Measurements from ENCODE around the gene ZDHHC1.
A peak's percentile ranks its signal among the peaks of the same experiment; 100 is the strongest.

Gene ZDHHC1

DNA sequence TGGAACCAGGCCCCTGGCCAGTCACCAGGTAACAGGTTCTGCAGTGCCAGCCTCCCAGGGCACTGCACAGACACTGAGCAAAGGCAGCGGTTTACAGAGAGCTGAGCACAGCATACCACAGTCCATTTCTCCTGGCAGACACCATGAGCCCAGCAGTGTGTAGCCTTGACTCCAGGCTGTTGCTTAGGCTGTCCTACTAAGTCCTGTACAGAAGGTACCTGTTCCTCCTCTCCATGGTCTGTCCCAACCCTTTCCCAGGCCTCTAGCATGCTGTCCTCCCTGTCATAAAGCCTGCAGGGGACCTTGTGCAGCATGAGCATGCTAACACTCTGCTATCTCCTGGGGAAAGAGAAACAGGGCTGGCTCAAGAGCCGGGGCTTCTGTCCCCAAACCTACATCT, 44.7 kb upstream of the ZDHHC1 start:
- no peak overlapping the region for H3K4me3 ChIP-seq (ENCODE audit: low read depth, low read length)
- TF ChIP-seq CTCF (IDR thresholded peaks at IDR 0.05; ENCODE audit: borderline replicate concordance, insufficient read depth, low read depth, low read length): no peak

DNA sequence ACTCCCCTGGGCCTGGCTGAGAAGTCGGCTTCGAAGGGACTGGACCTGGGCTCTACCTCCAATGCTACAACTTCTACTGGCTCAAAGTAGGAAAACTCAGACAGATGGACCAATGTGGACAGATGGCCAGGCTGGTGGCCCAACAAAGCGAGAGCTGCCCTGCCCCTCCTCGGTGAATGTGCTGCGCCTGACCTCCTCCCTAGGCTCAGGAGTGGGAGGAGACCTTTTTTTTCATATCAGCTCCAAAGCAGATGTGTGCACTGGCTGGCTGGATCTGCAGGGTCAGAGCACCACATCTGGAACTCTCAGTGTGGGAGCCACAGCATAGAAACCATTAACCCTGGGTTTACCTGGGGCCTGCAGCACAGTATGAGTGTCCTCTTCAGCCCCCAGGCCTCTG, 43.9 kb upstream of the ZDHHC1 start:
- H3K4me3 ChIP-seq (ENCODE audit: low read depth, low read length): no peak overlapping the region
- no peak for TF ChIP-seq CTCF (IDR thresholded peaks at IDR 0.05; ENCODE audit: borderline replicate concordance, insufficient read depth, low read depth, low read length)

- no peak overlapping the region for H3K4me3 ChIP-seq (ENCODE audit: low read depth, low read length)
- no peak for TF ChIP-seq CTCF (IDR thresholded peaks at IDR 0.05; ENCODE audit: borderline replicate concordance, insufficient read depth, low read depth, low read length)
These were observed 43.5 kb upstream of the ZDHHC1 start for GRCh38 chr16:67459861-67460150.

DNA sequence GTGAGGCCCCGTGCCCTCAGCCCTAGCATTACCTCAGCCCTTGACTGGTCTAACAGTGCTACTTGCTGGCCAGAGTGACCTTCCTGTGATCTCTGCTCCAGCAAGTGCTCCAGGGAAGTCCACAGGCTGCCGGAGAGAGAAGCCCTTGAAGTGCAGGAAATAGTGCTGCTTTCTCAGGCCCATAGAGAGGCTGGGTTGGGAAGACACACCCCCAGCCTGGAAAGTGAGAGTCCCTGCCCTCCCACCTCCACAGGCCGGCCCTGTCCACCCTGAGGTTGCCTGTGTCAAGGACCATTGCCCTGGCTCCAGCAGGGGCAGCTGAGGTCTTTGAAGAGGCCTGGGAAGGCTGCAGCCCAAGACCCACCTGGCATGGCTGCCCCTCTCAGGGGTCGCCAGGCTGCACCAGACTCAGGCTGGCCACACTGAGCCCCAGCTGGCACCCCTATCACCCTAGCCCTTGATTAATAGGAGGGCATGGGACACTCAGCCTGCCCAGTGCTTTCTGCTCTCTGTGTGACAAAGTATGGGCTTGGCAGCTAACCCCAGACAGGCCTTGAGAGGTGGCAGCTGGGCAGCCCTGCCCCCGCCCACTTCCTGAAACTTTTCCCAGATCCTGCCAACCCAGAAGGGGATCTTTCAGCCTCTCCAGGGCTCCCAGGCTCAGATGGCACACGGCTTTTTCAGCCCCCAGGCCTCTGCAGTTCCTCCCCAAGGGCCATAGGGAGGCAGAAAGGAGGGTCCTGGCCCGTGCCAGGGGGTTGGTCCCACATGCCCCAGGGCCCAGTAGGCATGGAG, 43.0 kb upstream of the ZDHHC1 start:
- TF ChIP-seq CTCF (IDR thresholded peaks at IDR 0.05; ENCODE audit: borderline replicate concordance, insufficient read depth, low read depth, low read length): no peak
- H3K4me3 ChIP-seq (ENCODE audit: low read depth, low read length): no peak overlapping the region

DNA sequence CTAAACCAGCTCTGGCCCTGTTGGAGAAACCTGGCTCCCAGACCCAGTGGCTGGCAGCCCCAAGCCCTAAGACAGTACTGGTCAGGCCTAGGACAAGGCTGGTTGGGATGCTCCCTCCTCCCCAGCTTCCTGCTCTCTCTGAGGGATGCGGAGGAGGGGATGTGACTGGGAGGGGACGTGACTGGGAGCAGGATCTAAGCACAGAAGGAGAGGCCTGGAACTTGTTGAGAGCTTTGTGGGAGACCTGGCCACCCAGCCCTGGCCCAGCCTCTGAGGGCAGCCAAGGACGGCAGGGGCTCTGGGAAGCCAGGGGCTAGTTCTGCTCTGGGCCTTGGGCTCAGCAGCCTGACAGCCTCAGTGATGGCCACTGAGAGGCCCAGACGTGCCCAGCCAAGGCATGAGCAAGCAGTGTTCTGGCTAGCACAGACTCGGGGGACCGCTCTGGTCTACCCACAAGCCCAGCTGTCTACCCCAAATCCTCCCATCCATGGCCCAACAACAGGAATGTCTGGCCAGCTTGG, 41.9 kb upstream of the ZDHHC1 start:
- TF ChIP-seq CTCF (IDR thresholded peaks at IDR 0.05; ENCODE audit: borderline replicate concordance, insufficient read depth, low read depth, low read length): no peak
- H3K4me3 ChIP-seq (ENCODE audit: low read depth, low read length): no peak overlapping the region

- no peak overlapping the region for H3K4me3 ChIP-seq (ENCODE audit: low read depth, low read length)
- no peak for TF ChIP-seq CTCF (IDR thresholded peaks at IDR 0.05; ENCODE audit: borderline replicate concordance, insufficient read depth, low read depth, low read length)
These were observed 41.3 kb upstream of the ZDHHC1 start for GRCh38 chr16:67457611-67458010.

GRCh38 chr16:67456391-67457081, 40.3 kb upstream of the ZDHHC1 start:
- peak; percentile 32; the same call in 1 of the 2 replicates for TF ChIP-seq CTCF (IDR thresholded peaks at IDR 0.05; ENCODE audit: borderline replicate concordance, insufficient read depth, low read depth, low read length)
- H3K4me3 ChIP-seq (ENCODE audit: low read depth, low read length): no peak overlapping the region
